Suppressor macrophage treated with lipopolysaccharide for 4 hours (primary cell): ENCODE measurements around the gene CABP7.
A peak's percentile ranks its signal among the peaks of the same experiment; 100 is the strongest.

ENCODE experiments used
- DNase-seq: peaks from one replicate; pipeline ENCODE4 v3.0.0-alpha.2; 2020

Gene CABP7

DNA sequence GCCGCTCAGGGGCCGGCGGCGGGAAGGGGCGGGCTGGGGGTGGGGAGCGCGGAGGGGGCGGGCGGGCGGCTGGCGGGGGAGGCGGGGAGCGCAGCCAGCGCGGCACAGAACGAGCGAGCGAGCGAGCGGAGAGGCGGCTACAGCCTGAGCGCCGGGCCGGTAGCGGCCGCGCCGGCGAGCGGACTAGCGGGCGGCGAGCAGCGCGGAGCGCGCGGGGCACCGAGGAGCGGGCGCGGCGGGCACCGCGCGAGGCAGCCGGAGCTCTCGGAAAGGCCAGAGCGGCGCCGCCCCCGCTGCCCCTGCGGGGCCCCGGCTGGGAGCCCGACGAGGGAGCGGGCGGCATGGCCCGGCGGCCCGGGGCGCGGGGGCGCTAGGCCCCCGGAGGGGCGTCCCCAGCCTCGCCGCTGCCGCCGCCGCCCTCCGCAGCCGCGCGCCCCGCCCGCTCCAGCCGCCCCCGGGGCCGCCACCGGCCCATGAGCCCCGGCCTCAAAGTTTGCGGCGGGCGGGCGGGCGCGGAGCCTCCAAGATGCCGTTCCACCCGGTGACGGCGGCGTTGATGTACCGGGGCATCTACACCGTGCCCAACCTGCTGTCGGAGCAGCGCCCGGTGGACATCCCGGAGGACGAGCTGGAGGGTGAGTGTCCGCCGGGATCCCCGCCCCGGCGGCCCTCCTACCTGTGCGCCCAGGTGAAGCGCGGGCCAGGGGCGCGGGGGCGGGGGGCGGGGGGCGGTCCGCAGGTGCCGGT is at the start of gene CABP7:
Gene CABP7 (plus strand): TSS at position 105 of the 747 bp plus-strand sequence. CDS start 422 bp downstream, at position 527.
- DNase-seq = peak; percentile 9

GRCh38 chr22:29670626-29671025 is 49.2 kb upstream of the CABP7 start:
- no peak for DNase-seq

DNA sequence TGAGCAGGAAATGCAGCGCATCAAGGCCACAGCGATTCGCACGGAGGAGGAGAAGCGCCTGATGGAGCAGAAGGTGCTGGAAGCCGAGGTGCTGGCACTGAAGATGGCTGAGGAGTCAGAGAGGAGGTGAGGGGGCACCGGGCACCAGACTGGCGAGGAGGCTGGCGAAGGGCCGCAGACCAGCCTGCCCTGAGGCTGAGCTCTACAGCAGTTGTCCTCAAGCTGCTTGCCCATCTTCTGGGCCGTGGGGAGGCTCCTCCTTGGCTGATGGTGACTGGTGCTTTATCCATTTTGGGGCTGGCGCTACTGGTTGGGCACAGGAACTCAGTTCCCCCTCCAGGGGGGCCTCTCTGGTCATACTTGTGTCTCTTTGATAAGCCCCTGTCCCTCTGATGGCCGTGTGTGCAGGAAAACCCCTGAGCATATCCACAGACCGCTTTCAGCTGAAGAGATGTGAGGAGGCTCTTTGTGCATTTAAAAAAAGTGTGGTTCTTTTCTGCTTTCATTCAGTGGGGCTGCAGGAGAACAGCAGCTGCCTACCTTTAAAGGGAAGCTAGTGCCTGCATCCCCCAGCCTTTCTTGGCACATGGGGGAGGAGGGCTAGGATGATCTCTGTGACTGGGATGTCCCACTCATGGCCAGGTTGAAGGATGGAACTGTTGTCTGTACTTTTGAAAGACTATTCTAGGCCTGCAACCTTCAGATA is 46.3 kb upstream of the CABP7 start:
- no peak for DNase-seq

DNA sequence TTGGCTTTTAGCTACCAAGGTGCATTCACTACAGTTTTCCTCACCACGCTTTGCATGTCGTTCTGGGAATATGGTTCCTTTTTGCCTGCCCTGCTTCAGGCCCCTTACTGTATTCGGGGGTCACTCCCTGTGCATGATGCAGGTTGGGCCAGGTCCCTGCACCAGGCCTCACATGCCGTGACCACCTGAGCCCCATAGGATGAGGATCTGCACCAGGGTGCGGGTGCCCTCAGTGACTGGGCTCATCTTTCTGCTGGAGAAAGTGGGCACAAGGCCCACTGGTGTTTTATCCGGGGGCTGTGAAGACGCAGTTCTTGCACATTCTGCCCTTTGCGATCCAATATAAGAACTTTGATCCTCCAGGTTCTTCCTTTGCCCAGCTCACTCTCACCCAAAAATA is 45.7 kb upstream of the CABP7 start:
- DNase-seq = no peak

- DNase-seq = no peak
Observed at GRCh38 chr22:29679316-29679715, 40.5 kb upstream of the CABP7 start.

GRCh38 chr22:29683536-29683935 is 36.3 kb upstream of the CABP7 start:
- DNase-seq = no peak

DNA sequence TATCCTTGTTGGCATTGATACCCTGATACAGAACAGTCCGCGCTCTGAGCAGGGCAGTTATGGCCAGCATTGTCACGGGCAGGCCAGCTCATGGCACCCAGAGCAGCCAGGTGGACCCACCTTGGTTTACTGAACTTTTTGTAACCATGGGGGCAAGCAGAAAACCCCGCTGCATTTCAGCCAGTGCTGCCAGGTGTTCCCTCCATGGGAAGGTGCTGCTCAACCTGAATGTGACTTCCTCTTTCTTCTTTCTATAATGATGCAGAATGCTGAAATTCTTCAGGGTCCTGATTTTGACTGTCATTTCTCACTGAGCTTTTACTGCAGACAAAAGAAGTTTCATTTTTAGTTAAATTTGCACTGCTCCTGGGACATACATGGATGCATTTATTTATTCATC is 35.6 kb upstream of the CABP7 start:
- no peak for DNase-seq

GRCh38 chr22:29689206-29689879 is 30.5 kb upstream of the CABP7 start:
- no peak for DNase-seq

- peak; percentile 50 for DNase-seq
Observed at GRCh38 chr22:29689880-29690213, 30.0 kb upstream of the CABP7 start.

DNA sequence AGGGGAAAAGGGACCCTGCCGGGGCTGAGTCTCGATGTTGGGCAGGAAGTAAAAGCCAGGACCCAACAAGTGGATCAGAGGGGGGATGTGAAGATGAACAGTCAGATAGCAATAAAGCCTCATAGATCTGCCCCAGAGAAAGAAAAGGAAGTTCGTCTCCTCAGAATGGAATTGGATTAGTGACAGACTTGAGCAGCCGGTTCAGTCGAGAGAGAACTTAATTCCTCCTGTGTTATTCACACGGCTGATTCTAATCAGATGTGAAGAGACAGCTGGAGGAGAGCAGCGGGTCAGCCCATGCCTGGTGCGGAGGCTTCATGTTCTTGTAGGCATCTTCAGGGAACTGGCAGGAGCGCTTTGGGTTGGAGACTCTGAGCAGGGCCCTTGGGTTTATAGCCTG is 29.3 kb upstream of the CABP7 start:
- no peak for DNase-seq

DNA sequence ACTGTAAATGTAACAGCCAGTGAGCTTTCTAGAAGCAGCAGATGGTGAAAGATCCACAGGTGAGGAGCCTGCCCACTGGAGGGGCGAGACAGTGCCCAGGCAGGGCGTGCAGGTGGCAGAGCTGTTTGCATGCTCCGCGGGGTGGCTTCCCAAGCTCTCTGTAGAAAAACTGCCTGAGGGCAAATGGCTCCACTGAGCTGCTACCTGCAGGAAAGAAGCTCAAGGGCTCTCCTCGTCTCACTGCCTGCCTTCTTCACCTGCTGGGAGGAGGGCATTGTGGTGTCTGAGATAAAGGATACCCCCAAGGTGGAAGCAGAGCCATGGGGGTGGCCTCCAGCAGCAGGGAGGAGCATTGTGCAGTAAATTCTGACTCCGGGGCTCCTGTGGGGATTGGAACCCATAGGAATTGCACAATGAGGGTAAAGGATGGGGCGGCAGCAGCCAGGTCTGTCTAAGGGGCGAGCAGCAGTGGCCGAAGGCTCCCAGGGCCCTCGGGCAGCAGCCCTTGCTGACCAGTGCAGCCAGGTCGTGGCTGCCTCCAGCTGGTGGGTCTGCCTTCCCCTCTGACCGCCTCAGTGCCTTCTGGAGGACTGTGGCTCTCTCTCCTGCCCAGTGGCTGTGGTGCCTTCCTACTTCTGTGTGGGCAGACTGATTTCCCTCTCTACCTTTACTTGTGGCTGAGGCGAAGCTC is 28.0 kb upstream of the CABP7 start:
- no peak for DNase-seq

DNA sequence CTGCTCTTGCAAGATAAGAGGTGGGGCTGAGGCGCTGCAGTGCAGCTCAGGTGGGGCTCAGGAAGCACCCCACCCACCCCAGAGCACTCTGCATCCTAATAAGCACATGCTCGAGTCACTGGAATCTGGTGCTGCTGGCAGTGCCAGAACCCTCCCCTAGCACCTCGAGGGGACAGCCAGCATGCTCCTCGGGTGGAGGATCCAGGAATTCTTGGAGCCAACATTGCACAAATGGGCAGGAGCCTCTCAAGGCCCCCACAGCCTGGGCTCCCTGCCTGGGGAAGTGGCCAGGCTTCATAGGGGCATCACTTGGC is 27.5 kb upstream of the CABP7 start:
- DNase-seq = no peak

- DNase-seq = no peak
Observed at GRCh38 chr22:29693161-29693560, 26.6 kb upstream of the CABP7 start.

- no peak for DNase-seq
Observed at GRCh38 chr22:29693671-29694070, 26.1 kb upstream of the CABP7 start.

GRCh38 chr22:29695129-29695926 is 24.5 kb upstream of the CABP7 start:
- no peak for DNase-seq

DNA sequence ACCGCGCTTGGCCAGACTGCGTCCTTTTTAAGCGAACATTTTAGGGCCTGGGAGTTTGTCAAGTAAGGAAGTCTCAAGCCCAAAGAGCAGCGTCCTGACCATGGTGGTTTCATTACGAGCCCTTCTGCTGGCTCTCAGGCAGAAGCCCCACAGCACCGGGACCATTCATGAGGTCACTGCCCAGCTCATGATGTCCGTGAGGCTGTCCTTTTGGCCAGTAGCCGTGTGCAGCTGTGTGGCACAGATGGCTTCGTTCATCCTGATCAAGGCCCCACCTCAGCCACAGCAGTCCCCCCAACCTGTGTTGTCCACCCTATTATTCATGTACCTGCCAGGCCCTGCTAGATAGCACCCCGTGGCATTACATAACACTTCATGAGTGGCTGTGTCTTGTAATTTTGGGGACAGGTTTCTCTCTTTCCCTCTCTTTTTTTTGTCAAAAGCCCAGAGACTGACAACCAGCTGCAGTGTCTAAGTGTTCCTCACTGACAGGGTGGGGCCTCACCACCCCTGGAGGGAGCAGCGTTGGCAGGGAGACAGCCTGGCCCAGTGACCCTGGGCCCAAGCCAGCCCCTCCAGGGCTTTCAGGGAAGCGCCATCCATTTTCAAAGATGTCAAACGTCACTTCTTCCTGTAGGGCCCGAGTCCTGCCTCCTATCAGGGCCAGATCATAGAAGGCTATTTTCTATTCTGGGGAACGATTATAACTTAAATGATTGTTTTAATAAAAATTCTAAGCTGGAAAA is 21.8 kb upstream of the CABP7 start:
- DNase-seq = no peak

- no peak for DNase-seq
Observed at GRCh38 chr22:29700206-29700899, 19.4 kb upstream of the CABP7 start.

DNA sequence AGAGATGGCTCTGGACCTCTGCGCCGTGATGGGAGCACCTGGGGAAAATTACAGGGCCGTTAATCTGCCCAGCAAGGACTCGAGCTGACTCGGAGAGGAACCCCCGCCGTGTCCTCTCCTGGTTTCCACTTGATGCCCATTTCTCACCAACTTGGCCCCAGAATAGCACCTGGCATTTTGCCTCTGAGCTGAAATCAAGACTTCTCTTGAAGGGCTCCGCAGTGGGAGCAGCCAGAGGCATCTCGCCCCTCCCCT is 19.0 kb upstream of the CABP7 start:
- DNase-seq = no peak

DNA sequence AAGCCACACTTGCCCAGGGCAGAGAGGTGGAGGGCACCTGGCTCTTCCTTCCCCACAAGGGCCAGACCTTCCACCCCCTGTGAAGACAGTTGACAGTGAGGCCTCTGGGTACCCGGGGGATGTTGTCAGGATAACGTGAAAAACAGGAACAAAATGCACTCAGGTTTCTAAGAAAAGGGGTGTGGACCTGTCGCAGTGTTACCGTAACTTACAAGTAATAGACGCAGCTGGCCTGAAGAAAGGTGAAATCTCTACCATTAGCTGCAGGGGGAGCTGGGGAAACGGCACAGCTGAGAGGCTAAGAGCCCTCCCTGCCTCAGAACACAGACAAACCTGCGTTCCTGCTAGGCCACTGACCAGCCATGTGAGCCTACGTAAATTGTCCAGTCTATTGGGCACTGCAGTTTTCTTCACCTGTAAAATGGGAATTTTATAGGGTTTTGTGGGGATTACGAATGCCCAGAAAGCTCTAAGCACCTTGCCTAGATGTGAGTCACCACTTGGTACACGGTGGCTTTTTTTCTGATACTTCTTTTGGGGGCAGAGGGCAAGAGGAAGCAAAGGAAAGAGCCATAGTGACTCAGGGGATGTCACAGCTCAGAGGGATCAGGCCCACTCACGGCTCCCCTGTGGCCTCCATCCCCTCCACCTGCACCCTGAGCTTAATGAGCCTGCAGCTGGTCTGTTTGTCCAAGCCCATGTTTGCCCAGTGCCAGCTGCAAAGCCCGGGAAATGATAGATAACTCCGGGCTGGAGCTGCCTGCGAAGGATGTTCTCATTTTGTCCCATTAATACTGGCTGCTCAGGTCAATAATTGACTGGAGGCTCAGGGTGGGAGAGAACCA is 18.4 kb upstream of the CABP7 start:
- DNase-seq = no peak

- no peak for DNase-seq
Observed at GRCh38 chr22:29702000-29702930, 17.5 kb upstream of the CABP7 start.
